SK-N-MC (cell line): ENCODE measurements around the gene SEPTIN11.

Experiments used
- EZH2 ChIP-seq: fragments of 200-600 bp; sonication (generic); IDR thresholded peaks from one replicate; pipeline ENCODE4 v1.6.1; 2017; ENCODE audit warnings: antibody characterized with exemption
- FOXP2 ChIP-seq: optimal IDR thresholded peaks from 2 replicates; pipeline ENCODE3; 2011; ENCODE audit warnings: mild to moderate bottlenecking, moderate library complexity; ENCODE audit not compliant: insufficient read depth; ENCODE audit errors: extremely low read length, control extremely low read depth
- POLR2AphosphoS5 ChIP-seq: IDR thresholded peaks from 2 replicates; pipeline ENCODE4 v1.6.1; 2012; ENCODE audit warnings: mild to moderate bottlenecking, low read depth, low read length, borderline replicate concordance

DNA sequence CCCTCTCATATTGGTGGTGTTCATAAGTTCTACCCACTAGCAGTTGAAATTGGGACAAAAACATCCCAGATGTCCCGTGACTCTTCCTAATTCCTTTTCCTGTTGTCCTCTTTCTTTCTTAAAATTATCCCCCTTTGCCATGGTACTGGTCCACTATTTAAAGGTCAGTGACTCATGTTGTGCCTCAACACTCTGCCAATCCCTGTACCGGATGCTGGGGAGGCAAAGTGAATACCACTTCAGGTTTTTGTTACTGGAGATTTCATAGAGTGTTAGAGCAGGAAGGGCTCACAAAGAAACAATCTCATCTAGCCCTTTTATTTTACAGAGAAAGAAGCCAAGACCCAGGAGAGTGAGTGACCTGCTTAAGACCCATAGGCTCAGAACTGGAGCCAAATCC lies 24.6 kb downstream of the SEPTIN11 start:
- TF ChIP-seq POLR2AphosphoS5 (no peak), EZH2 (no peak), FOXP2 (no peak)
